Measurements from ENCODE around the gene ISM1. TPM values are rescaled to one million over a fixed set of nuclear protein-coding genes. Genes with fewer than 3 reads are reported as not detected.

Gene ISM1
- total and polyA plus RNA-seq, 8 donors: 0.52 to 5.6 (median 1.7) TPM

- no peak for TF ChIP-seq CTCF (IDR thresholded peaks at IDR 0.05)
- FAIRE-seq (no peak), ATAC-seq (no peak), DNase-seq (no peak)
- no peak overlapping the region for H3K4me3 ChIP-seq
- no peaks in the 10 kb centered on the region for H3K27me3 ChIP-seq
- no peak overlapping the region for H3K27ac ChIP-seq
- WGBS, 2 donors: 93 to 98% methylated on average over 2 of the region's 2 CpGs
- no peaks in the 10 kb centered on the region for H3K4me1 ChIP-seq
- no peaks in the 10 kb centered on the region for H3K36me3 ChIP-seq
- no peaks in the 10 kb centered on the region for H3K9me3 ChIP-seq
- intact Hi-C loops (cut with DNase I): no loop called here
Observed at GRCh38 chr20:13338097-13338661, 117.1 kb downstream of the ISM1 start.

GRCh38 chr20:13338999-13339411, 117.9 kb downstream of the ISM1 start:
- ATAC-seq: no peak
- DNase-seq: no peak
- Histone ChIP-seq H3K9me3 (no peaks in the 10 kb centered on the region), H3K4me1 (no peaks in the 10 kb centered on the region), H3K4me3 (no peak overlapping the region), H3K27me3 (no peaks in the 10 kb centered on the region), H3K36me3 (no peaks in the 10 kb centered on the region), H3K27ac (no peak overlapping the region)
- intact Hi-C loops (cut with DNase I): no loop called here
- no peak for TF ChIP-seq CTCF (IDR thresholded peaks at IDR 0.05)
- no peak for FAIRE-seq
- 70 to 77% methylated on average over 3 of the region's 3 CpGs for WGBS, 2 donors

- FAIRE-seq: no peak
- TF ChIP-seq CTCF (IDR thresholded peaks at IDR 0.05): no peak
- Histone ChIP-seq H3K36me3 (no peaks in the 10 kb centered on the region), H3K27me3 (no peaks in the 10 kb centered on the region), H3K4me3 (no peak overlapping the region), H3K4me1 (no peaks in the 10 kb centered on the region), H3K9me3 (no peaks in the 10 kb centered on the region), H3K27ac (no peak overlapping the region)
- intact Hi-C loops (cut with DNase I): no loop called here
- DNase-seq: no peak
- 57 to 83% methylated on average over 2 of the region's 2 CpGs for WGBS, 2 donors
- no peak for ATAC-seq
Observed at GRCh38 chr20:13340088-13340487, 119.0 kb downstream of the ISM1 start.

- no peak overlapping the region for H3K27ac ChIP-seq
- H3K36me3 ChIP-seq: no peaks in the 10 kb centered on the region
- H3K9me3 ChIP-seq: no peaks in the 10 kb centered on the region
- WGBS, 2 donors: 83 to 85% methylated on average over 9 of the region's 9 CpGs
- DNase-seq: no peak
- ATAC-seq: no peak
- H3K4me3 ChIP-seq: no peak overlapping the region
- FAIRE-seq: no peak
- intact Hi-C loops (cut with DNase I): no loop called here
- no peaks in the 10 kb centered on the region for H3K27me3 ChIP-seq
- TF ChIP-seq CTCF (IDR thresholded peaks at IDR 0.05): no peak
- no peaks in the 10 kb centered on the region for H3K4me1 ChIP-seq
Observed at GRCh38 chr20:13341737-13342393, 120.8 kb downstream of the ISM1 start.

Data from pancreas (tissue), 10 donors.